Spinal cord (tissue), 10 donors: ENCODE data around the gene HSPA9. TPM values are rescaled to one million over a fixed set of nuclear protein-coding genes. Genes with fewer than 3 reads are reported as not detected.

ENCODE experiments used
- DNase-seq, 6 donors: peaks; one replicate each; pipeline versions ENCODE4 v3.0.0 to v3.0.0-alpha.2; 2013 to 2015; ENCODE audit warnings: low spot score in 6 of 6, low read depth in 4 of 6
- H3K27ac ChIP-seq: one replicate; pipeline ENCODE4 v1.5.1; 2013; ENCODE audit warnings: low read depth, low read length, control low read depth
- H3K27me3 ChIP-seq: one replicate; pipeline ENCODE4 v1.6.1; 2013; ENCODE audit warnings: low read length; ENCODE audit not compliant: control insufficient read depth, insufficient read depth
- H3K36me3 ChIP-seq: one replicate; pipeline ENCODE4 v1.6.1; 2013; ENCODE audit warnings: low read length; ENCODE audit not compliant: control insufficient read depth, insufficient read depth
- H3K4me1 ChIP-seq: one replicate; pipeline ENCODE4 v1.6.1; 2013; ENCODE audit warnings: low read length; ENCODE audit not compliant: control insufficient read depth, insufficient read depth
- H3K4me3 ChIP-seq: one replicate; pipeline ENCODE4 v1.5.1; 2013; ENCODE audit warnings: low read depth, low read length, control low read depth
- H3K9me3 ChIP-seq: one replicate; pipeline ENCODE4 v1.6.1; 2013; ENCODE audit warnings: low read length; ENCODE audit not compliant: control insufficient read depth, insufficient read depth
- WGBS: methylation state at CpG from one replicate; pipeline ENCODE4 v1.1.5; 2013; ENCODE audit warnings: missing lambda C conversion rate; ENCODE audit not compliant: insufficient coverage; 5-methylcytosine and 5-hydroxymethylcytosine counted together
- long read RNA-seq, 4 donors: transcript quantifications; one replicate each; lab custom pipeline, GENCODE V29; 2026
- polyA plus RNA-seq, 2 donors: library from polyadenylated mRNA; unstranded; fragments of 120-200 nt; gene quantifications; one replicate each; pipeline ENCODE4 v1.2.1, GENCODE V29; 2013; ENCODE audit not compliant: insufficient read length in 2 of 2
- total RNA-seq, 2 donors: library from RNA; depleted of rRNA in 1 of 2; stranded (reverse); fragments of 120-200 nt in 1 of 2; fragments of >200 nt in 1 of 2; gene quantifications; one replicate each; pipeline versions ENCODE4 v1.2.3 to v1.2.4, GENCODE V29; 2013 to 2014
- donor health status: healthy.

The HSPA9 gene
- total RNA-seq: 100 to 1,000 TPM; 218 to 236 TPM
- polyA plus RNA-seq: 100 to 1,000 TPM; 232 to 236 TPM
- long read RNA-seq, donor 1, full-length matches to known transcripts: 42 of 77 reads
- long read RNA-seq, donor 1, partial matches to known transcripts: 35 of 77 reads
- long read RNA-seq, donor 1, other reads (novel, unspliced or antisense): 0 of 77 reads
- long read RNA-seq, donor 2, full-length matches to known transcripts: 27 of 33 reads
- long read RNA-seq, donor 2, partial matches to known transcripts: 6 of 33 reads
- long read RNA-seq, donor 2, other reads (novel, unspliced or antisense): 0 of 33 reads
- long read RNA-seq, donor 3, full-length matches to known transcripts: 27 of 42 reads
- long read RNA-seq, donor 3, partial matches to known transcripts: 15 of 42 reads
- long read RNA-seq, donor 3, other reads (novel, unspliced or antisense): 0 of 42 reads
- long read RNA-seq, donor 4, full-length matches to known transcripts: 37 of 60 reads
- long read RNA-seq, donor 4, partial matches to known transcripts: 23 of 60 reads
- long read RNA-seq, donor 4, other reads (novel, unspliced or antisense): 0 of 60 reads

GRCh38 chr5:138575194-138576015 is at the start of gene HSPA9:
HSPA9 (minus strand) TSS chr5:138575401; CDS start chr5:138575318, 83 bp downstream.
- H3K27me3 ChIP-seq: no peaks in the 10 kb centered on the region
- peak; percentile 99 to 100 (median 99) for DNase-seq
- H3K4me3 ChIP-seq: peak within 1 kb of the TSS; percentile 89
- under 1% methylated on average over 73 of the region's 73 CpGs for WGBS
- no peaks in the 10 kb centered on the region for H3K9me3 ChIP-seq
- H3K4me1 ChIP-seq: peaks cover 13% of the 10 kb centered on the region
- peak within 1 kb of the TSS; percentile 100 for H3K27ac ChIP-seq
- H3K36me3 ChIP-seq: peaks cover 32% of the 10 kb centered on the region

DNA sequence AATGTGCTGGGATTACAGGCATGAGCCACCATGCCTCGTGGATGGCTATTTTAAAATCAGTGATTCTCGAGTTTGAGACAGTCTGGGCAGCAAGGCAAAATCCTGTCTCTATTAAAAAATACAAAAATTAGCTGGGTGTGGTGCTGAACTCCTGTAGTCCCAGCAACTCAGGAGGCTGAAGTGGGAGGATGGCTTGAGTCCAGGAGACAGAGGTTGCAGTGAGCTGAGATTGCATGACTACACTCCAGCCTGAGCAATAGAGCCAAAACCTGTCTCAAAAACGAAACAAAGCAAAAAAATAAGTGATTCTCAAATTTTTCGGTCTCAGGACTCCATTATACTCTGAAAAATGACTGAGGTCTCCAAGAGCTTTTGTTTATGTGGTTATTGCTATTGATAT is 47.9 kb upstream of the HSPA9 start:
- no peak overlapping the region for H3K27ac ChIP-seq
- no peaks in the 10 kb centered on the region for H3K27me3 ChIP-seq
- H3K9me3 ChIP-seq: no peaks in the 10 kb centered on the region
- DNase-seq: no peak
- peaks cover 6% of the 10 kb centered on the region for H3K36me3 ChIP-seq
- no peaks in the 10 kb centered on the region for H3K4me1 ChIP-seq
- WGBS: 100% methylated on average over 2 of the region's 4 CpGs
- no peak overlapping the region for H3K4me3 ChIP-seq

- H3K9me3 ChIP-seq: no peaks in the 10 kb centered on the region
- no peak overlapping the region for H3K27ac ChIP-seq
- WGBS: 58% methylated on average over 2 of the region's 4 CpGs
These were observed 46.9 kb upstream of the HSPA9 start for GRCh38 chr5:138622051-138622450.

GRCh38 chr5:138620663-138621224 is 45.5 kb upstream of the HSPA9 start:
- H3K27me3 ChIP-seq: no peaks in the 10 kb centered on the region
- H3K9me3 ChIP-seq: no peaks in the 10 kb centered on the region
- H3K4me3 ChIP-seq: no peak overlapping the region
- no peak overlapping the region for H3K27ac ChIP-seq
- H3K36me3 ChIP-seq: peaks cover 6% of the 10 kb centered on the region
- DNase-seq: no peak
- H3K4me1 ChIP-seq: no peaks in the 10 kb centered on the region
- 83% methylated on average over 1 of the region's 4 CpGs for WGBS

More at GRCh38 chr5:138622051-138622450, 46.9 kb upstream of the HSPA9 start:
- DNase-seq: no peak
- no peak overlapping the region for H3K4me3 ChIP-seq
- no peaks in the 10 kb centered on the region for H3K27me3 ChIP-seq
- no peaks in the 10 kb centered on the region for H3K4me1 ChIP-seq
- H3K36me3 ChIP-seq: peaks cover 6% of the 10 kb centered on the region

DNA sequence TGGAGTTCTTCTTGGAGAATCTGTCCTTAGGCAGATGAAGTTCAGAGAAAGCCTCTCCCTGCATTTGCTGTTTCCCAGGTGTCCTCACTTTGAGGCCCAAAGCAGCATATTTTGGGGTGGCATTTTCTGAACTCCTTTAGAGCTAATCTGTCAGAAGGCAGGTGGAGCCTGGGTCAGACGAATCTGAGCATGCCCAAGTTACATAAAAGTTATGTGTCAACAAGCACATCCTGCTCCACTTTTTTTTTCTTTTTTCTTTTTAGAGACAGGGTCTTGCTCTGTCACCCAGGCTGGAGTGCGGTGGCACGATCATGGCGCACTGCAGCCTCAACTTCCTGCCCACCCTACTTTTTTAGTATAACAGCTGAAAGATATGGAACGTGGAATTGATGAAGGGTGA is 41.3 kb upstream of the HSPA9 start:
- no peak overlapping the region for H3K4me3 ChIP-seq
- DNase-seq: no peak
- H3K27me3 ChIP-seq: no peaks in the 10 kb centered on the region
- H3K36me3 ChIP-seq: peaks cover 6% of the 10 kb centered on the region
- no peaks in the 10 kb centered on the region for H3K9me3 ChIP-seq
- no peak overlapping the region for H3K27ac ChIP-seq
- WGBS: 100% methylated on average over 1 of the region's 5 CpGs
- peaks cover 2% of the 10 kb centered on the region for H3K4me1 ChIP-seq

GRCh38 chr5:138615461-138615860 is 40.3 kb upstream of the HSPA9 start:
- Histone ChIP-seq H3K9me3 (no peaks in the 10 kb centered on the region), H3K27ac (no peak overlapping the region), H3K27me3 (no peaks in the 10 kb centered on the region), H3K4me1 (peaks cover 13% of the 10 kb centered on the region), H3K36me3 (peaks cover 2% of the 10 kb centered on the region), H3K4me3 (no peak overlapping the region)
- no peak for DNase-seq
- 92% methylated on average over 1 of the region's 3 CpGs for WGBS

- no peaks in the 10 kb centered on the region for H3K36me3 ChIP-seq
- H3K4me3 ChIP-seq: peak overlapping the region; percentile 55
- 0% methylated on average over 2 of the region's 5 CpGs for WGBS
- H3K27me3 ChIP-seq: no peaks in the 10 kb centered on the region
- H3K27ac ChIP-seq: peak overlapping the region; percentile 85
- H3K9me3 ChIP-seq: no peaks in the 10 kb centered on the region
- peaks cover 25% of the 10 kb centered on the region for H3K4me1 ChIP-seq
- no peak for DNase-seq
These were observed 36.5 kb upstream of the HSPA9 start for GRCh38 chr5:138611678-138612218.

DNA sequence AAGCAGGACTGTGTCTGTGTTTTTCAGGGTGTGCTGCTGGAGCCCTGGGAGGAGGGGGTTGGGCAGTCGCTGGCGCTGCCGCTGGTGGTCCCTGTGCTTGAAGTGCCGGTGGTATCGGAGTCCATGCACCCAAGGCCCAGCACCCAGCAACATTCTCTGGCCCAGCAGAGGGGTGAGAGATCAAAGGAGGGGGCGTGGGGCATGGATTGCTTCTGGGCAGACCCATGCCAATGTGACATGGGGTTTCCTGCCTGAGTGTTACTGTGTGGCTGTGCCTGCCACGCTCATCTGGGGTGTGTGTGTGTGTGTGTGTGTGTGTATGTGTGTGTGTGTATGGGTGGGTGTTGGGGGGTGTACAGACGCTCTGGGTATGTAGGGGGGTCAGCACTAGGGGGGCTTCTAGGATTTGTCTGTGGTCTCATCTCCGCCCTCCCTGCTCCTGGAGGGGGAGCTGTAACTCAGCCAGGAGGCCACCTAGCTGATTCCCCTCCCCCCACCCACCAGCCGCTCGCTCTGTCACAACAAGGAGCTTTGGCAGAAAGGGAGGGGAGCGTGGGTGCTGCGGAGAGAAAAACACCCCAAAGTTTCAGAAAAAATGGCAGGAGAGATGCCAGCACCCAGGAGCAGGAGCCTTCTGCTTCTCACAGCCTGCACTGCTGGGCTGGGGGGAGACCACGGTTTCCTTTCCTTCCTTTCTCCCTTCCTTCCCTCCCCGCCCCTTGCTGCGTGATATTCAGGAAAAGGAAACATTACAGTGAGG is 35.9 kb upstream of the HSPA9 start:
- no peaks in the 10 kb centered on the region for H3K9me3 ChIP-seq
- H3K27ac ChIP-seq: peak overlapping the region; percentile 85
- DNase-seq: peak in 4 of 6 donors; percentile 66 to 96 (median 84)
- H3K27me3 ChIP-seq: no peaks in the 10 kb centered on the region
- peak overlapping the region; percentile 55 for H3K4me3 ChIP-seq
- WGBS: 0% methylated on average over 3 of the region's 16 CpGs
- peaks cover 30% of the 10 kb centered on the region for H3K4me1 ChIP-seq
- no peaks in the 10 kb centered on the region for H3K36me3 ChIP-seq
